GM19240 (cell line): ENCODE results near the gene COLGALT1.
A peak's percentile ranks its signal among the peaks of the same experiment; 100 is the strongest.
"Not testable (repeated sequence)": the region's sequence is repeated elsewhere in the genome, so short reads cannot be mapped to it uniquely, and the experiment has no call there.

ENCODE experiments used
- DNase-seq: peaks from one replicate; pipeline ENCODE4 v3.0.0; 2011; ENCODE audit warnings: low spot score; ENCODE audit not compliant: insufficient read length

Gene COLGALT1

GRCh38 chr19:17560205-17560595 lies 4.8 kb downstream of the COLGALT1 start:
- DNase-seq: no peak

GRCh38 chr19:17562097-17562496 lies 6.6 kb downstream of the COLGALT1 start:
- no peak for DNase-seq

- DNase-seq: no peak
Measured at GRCh38 chr19:17562561-17562960, 7.1 kb downstream of the COLGALT1 start.

GRCh38 chr19:17564781-17565180 lies 9.3 kb downstream of the COLGALT1 start:
- no peak for DNase-seq

GRCh38 chr19:17565611-17566010 lies 10.2 kb downstream of the COLGALT1 start:
- DNase-seq: no peak

- no peak for DNase-seq
Measured at GRCh38 chr19:17567940-17568339, 12.5 kb downstream of the COLGALT1 start.

GRCh38 chr19:17570291-17570690 lies 14.8 kb downstream of the COLGALT1 start:
- DNase-seq: not testable (repeated sequence)

- no peak for DNase-seq
Measured at GRCh38 chr19:17570791-17571190, 15.3 kb downstream of the COLGALT1 start.

GRCh38 chr19:17572638-17573037 lies 17.2 kb downstream of the COLGALT1 start:
- no peak for DNase-seq

- no peak for DNase-seq
Measured at GRCh38 chr19:17575871-17576757, 20.7 kb downstream of the COLGALT1 start.

- no peak for DNase-seq
Measured at GRCh38 chr19:17576758-17577456, 21.5 kb downstream of the COLGALT1 start.

GRCh38 chr19:17577457-17578097 lies 22.1 kb downstream of the COLGALT1 start:
- no peak for DNase-seq

- DNase-seq: peak; percentile 53
Measured at GRCh38 chr19:17579661-17580244, 24.3 kb downstream of the COLGALT1 start.

- no peak for DNase-seq
Measured at GRCh38 chr19:17580470-17581144, 25.2 kb downstream of the COLGALT1 start.

GRCh38 chr19:17581211-17581874 lies 25.9 kb downstream of the COLGALT1 start:
- no peak for DNase-seq

- DNase-seq: no peak
Measured at GRCh38 chr19:17582613-17583012, 27.2 kb downstream of the COLGALT1 start.

- DNase-seq: no peak
Measured at GRCh38 chr19:17584132-17584531, 28.7 kb downstream of the COLGALT1 start.

GRCh38 chr19:17585395-17585794 lies 29.9 kb downstream of the COLGALT1 start:
- not testable (repeated sequence) for DNase-seq

GRCh38 chr19:17590866-17591265 lies 35.4 kb downstream of the COLGALT1 start:
- DNase-seq: no peak

GRCh38 chr19:17594296-17594695 lies 38.8 kb downstream of the COLGALT1 start:
- DNase-seq: not testable (repeated sequence)

GRCh38 chr19:17598063-17598462 lies 42.6 kb downstream of the COLGALT1 start:
- DNase-seq: not testable (repeated sequence)
